Measurements from ENCODE around the gene CUL1.
"Not testable (repeated sequence)": the region's sequence is repeated elsewhere in the genome, so short reads cannot be mapped to it uniquely, and the experiment has no call there.

Gene CUL1

DNA sequence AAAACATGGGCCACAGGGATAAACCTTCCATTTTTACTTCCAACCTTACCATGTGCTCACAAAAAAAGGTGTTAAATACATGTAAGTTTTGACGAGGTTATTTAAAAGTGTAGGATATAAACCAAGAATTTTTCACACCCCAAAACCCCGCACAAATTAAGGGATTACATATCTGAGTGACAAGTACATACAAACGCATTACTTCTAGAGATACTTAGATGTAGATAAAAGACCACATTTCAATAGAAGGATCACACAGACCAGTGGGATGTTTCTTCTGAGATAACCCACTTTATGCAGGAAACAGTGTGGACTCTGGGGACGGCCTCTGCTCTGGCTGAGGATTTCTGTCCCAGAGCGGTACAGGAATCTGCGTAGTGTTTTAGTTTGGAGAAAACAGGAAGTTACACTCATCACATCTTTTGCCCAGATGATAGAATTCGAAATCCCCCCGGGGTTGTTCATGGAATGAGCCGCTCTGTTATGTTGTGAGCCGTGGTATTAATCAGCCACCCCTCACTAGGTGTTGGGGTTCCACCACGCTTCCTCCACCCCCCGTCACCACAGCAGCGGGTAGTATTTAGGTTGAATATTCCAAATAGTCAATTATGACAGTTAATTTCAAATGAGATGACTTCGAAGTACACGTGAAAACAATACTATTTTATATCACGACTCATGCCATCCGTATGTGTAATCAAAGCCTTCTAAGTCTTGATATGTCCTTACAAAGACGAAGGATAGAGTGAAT lies 1.3 kb upstream of the CUL1 start:
- peak; percentile 37 to 66 (median 49) for DNase-seq (ENCODE audit: low read depth in 3 of 3)

DNA sequence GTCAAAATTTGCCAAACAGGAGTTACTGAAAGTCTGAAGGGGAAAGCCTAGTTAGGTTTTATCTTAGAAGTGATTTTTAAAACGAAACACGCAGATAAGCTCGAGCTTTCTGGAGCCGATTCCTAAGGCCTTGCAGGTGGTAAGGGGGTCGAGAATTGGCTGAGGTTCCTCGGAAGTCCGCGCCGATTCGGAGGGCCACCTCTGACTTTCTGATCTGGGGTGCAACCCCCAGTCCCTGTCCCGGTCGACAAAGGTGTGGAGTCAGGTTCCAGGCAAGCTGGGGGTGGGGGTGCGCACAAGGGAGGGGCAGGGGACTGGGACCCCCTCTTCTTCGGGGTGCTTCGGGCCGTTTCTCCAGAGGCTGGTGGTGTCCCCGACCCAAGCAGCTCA lies 701 bp upstream of the CUL1 start:
- peak in 1 of 3 donors; percentile 24 for DNase-seq (ENCODE audit: low read depth in 3 of 3)

- peak; percentile 36 to 56 (median 38) for DNase-seq (ENCODE audit: low read depth in 3 of 3)
Observed at GRCh38 chr7:148699024-148699781, 500 bp downstream of the CUL1 start.

- DNase-seq (ENCODE audit: low read depth in 3 of 3): no peak
Observed at GRCh38 chr7:148699782-148700629, 1.3 kb downstream of the CUL1 start.

DNA sequence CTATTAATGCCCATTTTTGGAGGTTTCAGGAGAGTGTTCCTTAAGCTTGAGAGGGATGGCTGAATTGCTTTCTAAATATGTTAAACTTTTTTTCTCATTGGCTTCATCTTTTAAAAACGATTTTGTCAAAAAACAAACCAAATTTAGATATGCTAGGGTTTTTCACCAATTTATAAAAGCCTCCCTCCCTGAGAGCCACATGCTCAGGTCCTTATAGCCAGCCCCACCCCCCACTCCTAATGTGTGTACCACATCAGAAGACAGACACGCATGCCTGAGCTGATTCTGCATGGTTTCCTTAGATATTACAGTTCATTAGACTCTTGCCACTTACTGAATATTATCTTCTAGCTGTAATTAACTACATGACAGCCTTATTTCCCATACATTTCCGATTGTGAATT lies 2.0 kb downstream of the CUL1 start:
- peak in 2 of 3 donors; percentile 21 to 55 for DNase-seq (ENCODE audit: low read depth in 3 of 3)

DNA sequence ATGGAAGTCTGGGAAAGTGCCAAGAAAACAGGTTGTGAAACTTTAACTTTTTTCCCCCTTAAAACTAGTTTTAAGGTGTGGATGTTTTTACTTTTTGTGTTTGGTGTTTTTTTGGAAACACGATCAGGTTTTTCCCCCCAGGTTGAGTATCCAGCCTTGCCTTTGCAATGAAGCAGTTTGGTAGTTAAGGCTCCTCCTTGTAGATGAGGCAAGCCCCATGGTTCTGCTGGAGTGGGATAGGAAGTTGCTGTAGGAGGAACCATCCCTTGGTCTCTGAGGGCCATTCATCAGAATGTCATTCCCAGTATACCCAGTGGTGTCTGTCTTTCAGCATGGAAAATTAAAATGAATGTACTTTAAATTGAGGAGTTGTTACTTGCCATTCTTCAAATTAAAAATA lies 2.7 kb downstream of the CUL1 start:
- DNase-seq (ENCODE audit: low read depth in 3 of 3): no peak

DNA sequence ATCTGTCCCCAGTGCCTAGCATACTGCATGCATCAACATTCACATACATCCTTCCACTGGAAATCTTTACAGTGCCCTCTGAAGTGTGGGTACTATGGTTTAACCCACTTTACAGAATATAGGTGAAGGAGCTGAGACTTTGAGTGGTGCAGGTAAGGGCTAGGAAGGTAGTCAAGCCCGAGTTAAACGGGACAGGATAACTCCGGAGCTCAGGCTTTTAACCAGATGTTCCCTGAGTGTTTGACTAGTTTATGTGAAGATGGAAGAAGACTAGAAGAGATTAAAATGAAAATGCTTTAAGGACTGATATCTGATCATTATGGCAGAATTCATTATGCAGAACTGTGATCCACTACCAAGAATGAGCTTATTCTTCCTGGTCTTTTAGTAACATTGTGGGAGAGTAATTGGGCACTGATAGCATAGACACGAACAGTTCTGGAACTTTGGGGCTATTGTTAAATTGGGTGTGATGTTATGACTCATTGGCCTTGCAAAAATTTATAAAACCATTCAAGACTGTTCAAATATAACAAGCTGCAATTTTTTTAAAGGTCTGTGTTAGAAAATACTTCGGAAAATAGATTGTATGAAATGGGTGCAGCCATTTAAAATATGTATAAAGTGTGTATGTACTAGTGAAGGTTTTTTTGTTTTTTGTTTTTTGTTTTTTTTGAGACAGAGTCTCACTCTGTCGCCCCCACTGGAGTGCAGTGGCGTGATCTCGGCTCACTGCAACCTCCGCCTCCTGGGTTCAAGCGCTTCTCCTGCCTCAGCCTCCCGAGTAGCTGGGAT lies 4.4 kb downstream of the CUL1 start:
- DNase-seq (ENCODE audit: low read depth in 3 of 3): no peak

GRCh38 chr7:148703671-148703962 lies 4.9 kb downstream of the CUL1 start:
- DNase-seq (ENCODE audit: low read depth in 3 of 3): not testable (repeated sequence)

- DNase-seq (ENCODE audit: low read depth in 3 of 3): no peak
Observed at GRCh38 chr7:148704189-148704588, 5.5 kb downstream of the CUL1 start.

- no peak for DNase-seq (ENCODE audit: low read depth in 3 of 3)
Observed at GRCh38 chr7:148704970-148705369, 6.3 kb downstream of the CUL1 start.

DNA sequence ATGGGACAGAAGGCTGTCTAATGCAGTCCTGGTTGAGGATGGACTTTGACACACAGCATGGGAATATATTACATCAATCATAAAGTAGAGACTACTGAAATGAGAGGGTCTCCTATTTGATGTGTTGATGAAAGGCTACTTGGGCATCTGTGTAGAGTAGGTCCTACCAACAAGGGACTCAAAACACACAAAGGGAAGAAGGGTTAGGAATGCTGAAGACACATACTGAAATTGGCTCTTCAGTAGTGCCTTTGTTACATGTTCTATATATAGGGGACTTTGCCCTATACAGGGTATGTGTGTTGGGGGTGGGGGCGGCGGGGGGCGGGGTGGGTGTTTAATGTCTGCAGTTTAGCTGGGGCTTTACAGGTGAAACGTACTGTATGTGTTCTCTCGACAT lies 7.7 kb downstream of the CUL1 start:
- DNase-seq (ENCODE audit: low read depth in 3 of 3): no peak

- DNase-seq (ENCODE audit: low read depth in 3 of 3): no peak
Observed at GRCh38 chr7:148708026-148708885, 9.6 kb downstream of the CUL1 start.

- no peak for DNase-seq (ENCODE audit: low read depth in 3 of 3)
Observed at GRCh38 chr7:148709014-148709413, 10.3 kb downstream of the CUL1 start.

DNA sequence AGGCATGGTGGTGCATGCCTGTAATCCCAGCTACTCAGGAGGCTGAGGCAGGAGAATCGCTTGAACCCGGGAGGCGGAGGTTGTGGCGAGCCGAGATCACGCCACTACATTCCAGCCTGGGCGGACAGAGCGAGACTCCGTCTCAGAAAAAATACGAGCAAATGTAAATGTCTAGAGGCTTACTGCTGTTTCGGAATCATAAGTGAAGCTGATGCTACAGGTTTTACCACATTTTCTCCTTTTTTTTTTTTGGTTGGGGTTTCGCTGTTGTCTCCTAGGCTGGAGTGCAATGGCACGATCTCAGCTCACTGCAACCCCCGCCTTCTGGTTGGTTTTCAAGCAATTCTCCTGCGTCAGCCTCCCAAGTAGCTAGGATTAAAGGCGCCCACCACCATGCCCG lies 11.7 kb downstream of the CUL1 start:
- not testable (repeated sequence) for DNase-seq (ENCODE audit: low read depth in 3 of 3)

DNA sequence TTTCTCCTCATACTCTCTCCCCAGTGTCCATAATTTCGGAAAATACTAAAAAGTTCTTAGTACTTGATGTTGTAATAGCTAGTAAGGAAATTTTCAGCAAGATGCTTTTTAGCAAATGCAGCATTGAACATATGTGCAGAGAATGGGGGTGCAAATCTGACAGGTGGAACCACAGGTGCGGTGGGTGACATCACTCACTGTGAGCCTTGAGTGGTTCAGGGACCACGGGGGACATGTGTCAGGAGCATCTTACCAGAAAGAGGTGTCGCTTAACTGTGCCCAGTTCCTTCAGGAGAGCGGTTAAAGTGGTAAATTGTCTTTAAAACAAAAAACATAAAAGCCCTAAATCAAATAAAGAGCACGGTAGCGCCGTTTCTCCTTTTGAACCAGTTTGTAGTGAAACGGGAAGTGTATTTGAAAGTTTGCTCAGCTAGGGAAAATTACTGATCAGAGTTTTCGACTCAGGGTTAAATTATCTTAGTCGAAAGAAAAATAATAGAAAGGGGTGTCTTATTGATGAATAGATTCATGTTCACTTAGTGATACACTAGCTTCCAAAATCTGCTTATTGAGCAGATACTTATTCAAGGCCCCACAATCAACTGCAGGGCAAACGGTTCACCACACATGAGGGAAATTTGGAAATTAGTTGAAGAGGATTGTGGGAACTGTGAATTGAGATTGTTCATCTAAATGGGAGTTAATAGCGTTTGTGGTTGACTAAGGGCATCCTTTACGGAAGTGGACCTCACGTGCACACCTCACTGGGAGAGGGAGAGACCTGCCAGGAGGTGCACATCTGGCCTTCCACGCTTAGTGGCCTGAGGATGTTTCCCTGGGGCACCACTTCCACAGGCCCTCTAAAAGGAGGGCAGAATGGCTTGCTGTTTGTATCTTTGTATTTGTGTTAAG lies 12.7 kb downstream of the CUL1 start:
- DNase-seq (ENCODE audit: low read depth in 3 of 3): no peak

- DNase-seq (ENCODE audit: low read depth in 3 of 3): no peak
Observed at GRCh38 chr7:148712678-148713329, 14.1 kb downstream of the CUL1 start.

DNA sequence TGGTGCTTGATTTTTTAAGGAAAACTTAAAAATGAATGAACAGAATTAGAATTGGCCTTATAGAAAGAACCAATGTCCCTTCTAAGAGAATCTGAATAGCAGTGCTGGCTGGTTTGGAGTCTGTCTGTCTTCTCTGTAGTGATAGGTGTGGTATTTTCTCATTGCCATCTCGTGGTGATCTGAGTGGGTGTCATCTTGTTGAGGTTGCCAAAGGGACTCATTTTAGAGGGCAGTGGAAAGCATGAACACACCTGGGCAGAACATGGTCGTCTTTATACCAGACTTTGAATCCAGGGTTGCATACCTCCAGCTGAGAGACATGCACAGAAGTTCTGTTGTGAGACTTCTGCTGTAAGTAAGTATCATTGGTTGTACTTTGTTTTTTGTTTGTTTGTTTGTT lies 15.8 kb downstream of the CUL1 start:
- DNase-seq (ENCODE audit: low read depth in 3 of 3): no peak

DNA sequence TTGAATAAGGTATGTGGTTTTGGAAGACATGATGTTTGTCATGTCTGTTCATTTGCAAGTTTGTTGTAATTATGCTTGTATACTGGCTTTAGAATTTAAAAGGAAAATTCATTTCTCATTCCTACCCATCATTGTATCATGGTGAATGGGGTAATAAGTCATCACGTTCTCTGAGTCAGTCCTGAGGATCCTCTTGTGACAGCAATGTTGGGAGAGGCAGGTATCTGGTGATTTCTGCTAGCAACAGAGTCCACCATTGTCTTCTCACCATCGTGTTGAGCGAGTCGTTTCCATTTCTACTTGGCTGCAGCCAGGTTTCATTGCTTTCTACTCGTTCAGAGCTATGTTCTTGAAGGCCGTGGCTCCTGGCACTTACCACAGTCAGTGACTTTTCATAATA lies 16.3 kb downstream of the CUL1 start:
- DNase-seq (ENCODE audit: low read depth in 3 of 3): no peak

GRCh38 chr7:148717266-148717793 lies 18.6 kb downstream of the CUL1 start:
- no peak for DNase-seq (ENCODE audit: low read depth in 3 of 3)

All from stimulated activated CD4-positive, alpha-beta T cell treated with anti-CD3 and anti-CD28 coated beads, TNF-alpha, amount 100 ng/mL, for 48 hours (primary cell).